ENCODE measurements around the gene HECW1.
A peak's percentile ranks its signal among the peaks of the same experiment; 100 is the strongest.
"Not testable (repeated sequence)": the region's sequence is repeated elsewhere in the genome, so short reads cannot be mapped to it uniquely, and the experiment has no call there.

Gene HECW1

GRCh38 chr7:43211286-43211685 lies 98.8 kb downstream of the HECW1 start:
- DNase-seq: no peak

GRCh38 chr7:43211693-43212092 lies 99.2 kb downstream of the HECW1 start:
- DNase-seq: no peak

- no peak for DNase-seq
Measured at GRCh38 chr7:43212921-43213320, 100.5 kb downstream of the HECW1 start.

GRCh38 chr7:43215061-43215460 lies 102.6 kb downstream of the HECW1 start:
- no peak for DNase-seq

GRCh38 chr7:43217055-43217454 lies 104.6 kb downstream of the HECW1 start:
- no peak for DNase-seq

GRCh38 chr7:43218901-43219300 lies 106.5 kb downstream of the HECW1 start:
- not testable (repeated sequence) for DNase-seq

GRCh38 chr7:43220250-43220649 lies 107.8 kb downstream of the HECW1 start:
- no peak for DNase-seq

GRCh38 chr7:43220742-43221141 lies 108.3 kb downstream of the HECW1 start:
- no peak for DNase-seq

- DNase-seq: no peak
Measured at GRCh38 chr7:43229801-43230200, 117.4 kb downstream of the HECW1 start.

- no peak for DNase-seq
Measured at GRCh38 chr7:43232366-43232765, 119.9 kb downstream of the HECW1 start.

GRCh38 chr7:43234073-43234472 lies 121.6 kb downstream of the HECW1 start:
- no peak for DNase-seq

- no peak for DNase-seq
Measured at GRCh38 chr7:43234968-43235367, 122.5 kb downstream of the HECW1 start.

GRCh38 chr7:43240565-43240964 lies 128.1 kb downstream of the HECW1 start:
- peak; percentile 43 for DNase-seq

- no peak for DNase-seq
Measured at GRCh38 chr7:43242628-43243255, 130.3 kb downstream of the HECW1 start.

- DNase-seq: no peak
Measured at GRCh38 chr7:43244232-43244631, 131.8 kb downstream of the HECW1 start.

- DNase-seq: peak; percentile 32
Measured at GRCh38 chr7:43244784-43245183, 132.3 kb downstream of the HECW1 start.

GRCh38 chr7:43247757-43248156 lies 135.3 kb downstream of the HECW1 start:
- DNase-seq: no peak

- DNase-seq: no peak
Measured at GRCh38 chr7:43248553-43248952, 136.1 kb downstream of the HECW1 start.

- DNase-seq: no peak
Measured at GRCh38 chr7:43248961-43249822, 136.7 kb downstream of the HECW1 start.

- no peak for DNase-seq
Measured at GRCh38 chr7:43249823-43250145, 137.3 kb downstream of the HECW1 start.

- peak; percentile 82 for DNase-seq
Measured at GRCh38 chr7:43260980-43261878, 148.8 kb downstream of the HECW1 start.

- no peak for DNase-seq
Measured at GRCh38 chr7:43265139-43265538, 152.7 kb downstream of the HECW1 start.

- DNase-seq: no peak
Measured at GRCh38 chr7:43273939-43274719, 161.7 kb downstream of the HECW1 start.

Measured in retina (tissue), 1 donor.